HEK293 (cell line): ENCODE measurements around the gene ZSWIM1.

Source experiments
- CTCF ChIA-PET: fragments of 350-600 bp; formaldehyde crosslinking; extraction: SDS; loops from one replicate; lab custom pipeline; 2021; ENCODE audit warnings: antibody characterized with exemption; lab: Yijun Ruan, JAX
- POLR2A ChIA-PET: fragments of 300-600 bp; formaldehyde crosslinking; extraction: SDS; loops from one replicate; lab custom pipeline; 2020; ENCODE audit warnings: antibody characterized with exemption, inconsistent platforms; lab: Yijun Ruan, JAX
- H3K27ac ChIP-seq: fragments of 200-500 bp; sonication (Bioruptor generic); 2 replicates; pipeline ENCODE4 v1.5.1; 2014; ENCODE audit warnings: low read depth, low read length, control low read depth, inconsistent platforms; ENCODE audit errors: extremely low read depth
- H3K36me3 ChIP-seq, 2 experiments: fragments of 200-500 bp in 1 of 2; sonication (Bioruptor generic) in 1 of 2; 1 replicate in 1 of 2; 2 replicates in 1 of 2; pipeline ENCODE4 v1.5.1; 2014 to 2017; ENCODE audit warnings: inconsistent platforms in 2 of 2, low read length in 2 of 2; ENCODE audit not compliant: control insufficient read depth in 2 of 2, insufficient read depth in 1 of 2
- H3K4me1 ChIP-seq: fragments of 200-500 bp; sonication (Bioruptor generic); 2 replicates; pipeline ENCODE4 v1.5.1; 2014; ENCODE audit warnings: mild to moderate bottlenecking, low read length, inconsistent platforms; ENCODE audit not compliant: control insufficient read depth, insufficient read depth
- H3K4me3 ChIP-seq: 2 replicates; pipeline ENCODE4 v1.5.1; 2011; ENCODE audit warnings: low read depth, mild to moderate bottlenecking, control low read depth, low read length, moderate library complexity
- H3K9me3 ChIP-seq: fragments of 200-500 bp; sonication (Bioruptor generic); 2 replicates; pipeline ENCODE4 v1.5.1; 2014; ENCODE audit warnings: low read depth, low read length, inconsistent platforms; ENCODE audit not compliant: control insufficient read depth, insufficient read depth
- CTCF ChIP-seq: fragments of 450-650 bp; formaldehyde crosslinking; IDR thresholded peaks from 2 replicates; pipeline ENCODE4 v1.5.1; 2016; ENCODE audit warnings: missing biosample characterization, missing genetic modification characterization
- IKZF3 ChIP-seq: fragments of 450-650 bp; IDR thresholded peaks from 2 replicates; pipeline ENCODE4 v1.5.0; 2018; ENCODE audit warnings: missing biosample characterization, mild to moderate bottlenecking, missing genetic modification characterization, moderate library complexity
- MYNN ChIP-seq: fragments of 450-650 bp; formaldehyde crosslinking; IDR thresholded peaks from 2 replicates; pipeline ENCODE4 v1.5.1; 2016; ENCODE audit warnings: missing biosample characterization, missing genetic modification characterization, borderline replicate concordance
- PRDM10 ChIP-seq: fragments of 450-650 bp; formaldehyde crosslinking; IDR thresholded peaks from 2 replicates; pipeline ENCODE4 v1.5.1; 2016; ENCODE audit warnings: missing biosample characterization, missing genetic modification characterization
- ZBTB11 ChIP-seq: fragments of 450-650 bp; formaldehyde crosslinking; conservative IDR thresholded peaks from 2 replicates; pipeline ENCODE4 v1.5.1; 2016; ENCODE audit warnings: low read depth, missing biosample characterization, missing genetic modification characterization
- ZBTB17 ChIP-seq: fragments of 450-650 bp; formaldehyde crosslinking; IDR thresholded peaks from 2 replicates; pipeline ENCODE4 v1.5.1; 2016; ENCODE audit warnings: missing biosample characterization, missing genetic modification characterization
- ZIC2 ChIP-seq: fragments of 450-650 bp; formaldehyde crosslinking; IDR thresholded peaks from 2 replicates; pipeline ENCODE4 v1.5.1; 2016; ENCODE audit warnings: missing biosample characterization, missing genetic modification characterization
- ZNF10 ChIP-seq: fragments of 450-650 bp; formaldehyde crosslinking; IDR thresholded peaks from 2 replicates; pipeline ENCODE4 v1.5.1; 2017; ENCODE audit warnings: missing biosample characterization, missing genetic modification characterization
- ZNF394 ChIP-seq: fragments of 450-650 bp; formaldehyde crosslinking; IDR thresholded peaks from 2 replicates; pipeline ENCODE4 v1.5.1; 2016; ENCODE audit warnings: missing biosample characterization, missing genetic modification characterization, mild to moderate bottlenecking, moderate library complexity, borderline replicate concordance
- ZNF521 ChIP-seq: fragments of 450-650 bp; formaldehyde crosslinking; IDR thresholded peaks from 2 replicates; pipeline ENCODE4 v1.5.1; 2017; ENCODE audit warnings: missing biosample characterization, mild to moderate bottlenecking, missing genetic modification characterization
- ZNF561 ChIP-seq: fragments of 450-650 bp; IDR thresholded peaks from 2 replicates; pipeline ENCODE4 v1.5.1; 2018; ENCODE audit warnings: missing biosample characterization, missing genetic modification characterization, borderline replicate concordance
- ZNF654 ChIP-seq: fragments of 450-650 bp; formaldehyde crosslinking; IDR thresholded peaks from 2 replicates; pipeline ENCODE4 v1.5.1; 2016; ENCODE audit warnings: low read depth, missing biosample characterization, missing genetic modification characterization
- ZNF664 ChIP-seq: fragments of 450-650 bp; formaldehyde crosslinking; IDR thresholded peaks from 2 replicates; pipeline ENCODE4 v1.5.1; 2016; ENCODE audit warnings: missing biosample characterization, missing genetic modification characterization
- ZSCAN23 ChIP-seq: fragments of 450-650 bp; formaldehyde crosslinking; IDR thresholded peaks from 2 replicates; pipeline ENCODE4 v1.5.1; 2016; ENCODE audit warnings: missing biosample characterization, missing genetic modification characterization
- ZSCAN4 ChIP-seq: fragments of 450-650 bp; formaldehyde crosslinking; IDR thresholded peaks from 2 replicates; pipeline ENCODE4 v1.5.1; 2017; ENCODE audit warnings: missing biosample characterization, missing genetic modification characterization

The ZSWIM1 gene

GRCh38 chr20:45933266-45934045 lies 52.4 kb downstream of the ZSWIM1 start:
- TF ChIP-seq ZNF654 (tag by site-specific recombination) (0 out of 2 replicates have a peak, but pooled peaks have one; percentile 10), ZSCAN4 (tag by site-specific recombination) (no peak), ZNF521 (tag by site-specific recombination) (no peak), MYNN (tag by site-specific recombination) (no peak), PRDM10 (tag by site-specific recombination) (peak; percentile 76), ZNF10 (tag by site-specific recombination) (0 out of 2 replicates have a peak, but pooled peaks have one; percentile 15), CTCF (tag by site-specific recombination) (0 out of 2 replicates have a peak, but pooled peaks have one; percentile 42), ZSCAN23 (no peak), ZIC2 (tag by site-specific recombination) (peak; percentile 82), ZNF664 (no peak), ZNF394 (peak; percentile 30; the same call in 1 of the 2 replicates), ZNF561 (tag by site-specific recombination) (peak; percentile 61; the same call in 1 of the 2 replicates), IKZF3 (0 out of 2 replicates have a peak, but pooled peaks have one; percentile 13), ZBTB17 (tag by site-specific recombination) (peak; percentile 58), ZBTB11 (tag by site-specific recombination) (no peak)
- Histone ChIP-seq H3K9me3 (no peaks in the 10 kb centered on the region), H3K4me3 (peak overlapping the region; percentile 96), H3K4me1 (peaks cover 9% of the 10 kb centered on the region), H3K27ac (peak overlapping the region; percentile 98), H3K36me3 (peaks cover 0 to 9% of the 10 kb centered on the region in 2 experiments; a peak in 1 of 3 replicates)
- ChIA-PET CTCF (interaction anchor here (0.6 to 3.3 kb wide), 8 partner anchors 28 to 140 kb away, joined by 3 to 18 read pairs (median 3); no protein-coding TSS in a partner anchor), POLR2A (interaction anchor here (0.5 to 3.4 kb wide), 25 partner anchors 8 to 1094 kb away, joined by 3 to 28 read pairs (median 7); partner anchors contain the start of genes ACOT8, CTSA, NEURL2 and UBE2C)
